HG03565 (cell line): ENCODE measurements around the gene FZR1.
A peak's percentile ranks its signal among the peaks of the same experiment; 100 is the strongest.

Experiments used
- ATAC-seq: cut with Tn5 transposase; IDR thresholded peaks from one replicate; pipeline ENCODE4 v1.9.1; 2021; ENCODE audit warnings: mild to moderate bottlenecking, moderate library complexity; ENCODE audit not compliant: unreplicated experiment

The FZR1 gene

GRCh38 chr19:3505598-3506383 lies at the start of gene FZR1:
FZR1 (plus strand) TSS chr19:3506311; CDS start chr19:3522990, 16,679 bp downstream.
- ATAC-seq = peak; percentile 88

- no peak for ATAC-seq
Observed at GRCh38 chr19:3456925-3457527, 49.1 kb upstream of the FZR1 start.

- ATAC-seq = no peak
Observed at GRCh38 chr19:3457528-3458228, 48.4 kb upstream of the FZR1 start.

GRCh38 chr19:3458229-3459088 lies 47.7 kb upstream of the FZR1 start:
- ATAC-seq = no peak

- no peak for ATAC-seq
Observed at GRCh38 chr19:3459089-3459881, 46.8 kb upstream of the FZR1 start.

GRCh38 chr19:3459965-3460582 lies 46.0 kb upstream of the FZR1 start:
- no peak for ATAC-seq

- ATAC-seq = no peak
Observed at GRCh38 chr19:3462991-3463713, 43.0 kb upstream of the FZR1 start.

- ATAC-seq = no peak
Observed at GRCh38 chr19:3463714-3464586, 42.2 kb upstream of the FZR1 start.

GRCh38 chr19:3464587-3465235 lies 41.4 kb upstream of the FZR1 start:
- no peak for ATAC-seq

GRCh38 chr19:3465552-3465951 lies 40.6 kb upstream of the FZR1 start:
- ATAC-seq = no peak

- no peak for ATAC-seq
Observed at GRCh38 chr19:3466635-3467034, 39.5 kb upstream of the FZR1 start.

GRCh38 chr19:3467437-3468198 lies 38.5 kb upstream of the FZR1 start:
- ATAC-seq = no peak

- ATAC-seq = no peak
Observed at GRCh38 chr19:3468211-3468610, 37.9 kb upstream of the FZR1 start.

- no peak for ATAC-seq
Observed at GRCh38 chr19:3469638-3470499, 36.2 kb upstream of the FZR1 start.

GRCh38 chr19:3470500-3471128 lies 35.5 kb upstream of the FZR1 start:
- no peak for ATAC-seq
